ENCODE measurements around the gene IFRD1. TPM values are rescaled to one million over a fixed set of nuclear protein-coding genes. Genes with fewer than 3 reads are reported as not detected.
"Not testable (repeated sequence)": the region's sequence is repeated elsewhere in the genome, so short reads cannot be mapped to it uniquely, and the experiment has no call there.

Gene IFRD1
- total RNA-seq, 1 donor from 2014 or later = 18.0 TPM

- no peak overlapping the region for H3K4me3 ChIP-seq (ENCODE audit: low read depth, low read length)
- no peak for TF ChIP-seq CTCF (conservative IDR thresholded peaks at IDR 0.05; ENCODE audit: low read depth, low read length)
- DNase-seq (ENCODE audit: low read depth) = no peak
These were observed 61.4 kb downstream of the IFRD1 start for GRCh38 chr7:112511451-112512202.

- no peak for DNase-seq (ENCODE audit: low read depth)
- no peak overlapping the region for H3K4me3 ChIP-seq (ENCODE audit: low read depth, low read length)
- TF ChIP-seq CTCF (conservative IDR thresholded peaks at IDR 0.05; ENCODE audit: low read depth, low read length) = no peak
These were observed 62.4 kb downstream of the IFRD1 start for GRCh38 chr7:112512451-112513210.

DNA sequence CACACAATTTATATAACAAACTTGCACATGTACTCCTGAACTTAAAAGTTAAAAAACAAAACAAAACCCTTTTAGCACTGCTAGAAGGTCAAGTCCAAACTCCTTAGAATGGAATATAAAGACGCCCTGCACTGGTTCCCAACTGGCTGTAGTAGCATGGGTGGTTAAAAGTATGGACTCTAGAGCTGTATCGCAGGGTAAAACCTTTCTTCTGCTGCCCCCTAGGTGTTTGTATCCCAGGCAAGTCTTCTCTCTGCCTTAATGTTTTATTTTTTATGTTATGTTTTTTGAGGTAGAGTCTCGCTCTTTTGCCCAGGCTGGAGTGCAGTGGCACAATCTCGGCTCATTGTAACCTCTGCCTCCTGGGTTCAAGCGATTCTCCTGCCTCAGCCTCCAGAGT is 65.7 kb downstream of the IFRD1 start:
- DNase-seq (ENCODE audit: low read depth) = no peak
- peak; percentile 11 for TF ChIP-seq CTCF (conservative IDR thresholded peaks at IDR 0.05; ENCODE audit: low read depth, low read length)

DNA sequence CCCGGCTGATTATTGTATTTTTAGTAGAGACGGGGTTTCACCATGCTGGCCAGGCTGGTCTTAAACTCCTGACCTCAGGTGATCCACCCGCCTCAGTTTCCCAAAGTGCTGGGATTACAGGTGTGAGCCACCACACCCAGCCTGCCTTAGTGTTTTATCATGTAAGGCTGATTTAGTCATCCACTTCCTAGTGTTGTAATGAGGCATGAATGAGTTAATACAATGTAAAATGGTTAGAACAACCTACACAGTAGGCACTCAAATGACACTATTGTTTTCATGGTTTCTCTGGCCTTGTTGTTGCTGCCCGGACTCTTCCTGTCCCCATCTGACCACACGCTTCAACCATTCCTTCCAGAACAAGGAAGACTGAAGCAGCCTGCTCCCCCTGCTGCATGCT is 66.2 kb downstream of the IFRD1 start:
- not testable (repeated sequence) for DNase-seq (ENCODE audit: low read depth); H3K4me3 ChIP-seq (ENCODE audit: low read depth, low read length)
- peak; percentile 6 for TF ChIP-seq CTCF (conservative IDR thresholded peaks at IDR 0.05; ENCODE audit: low read depth, low read length)

More for the DNA sequence above, 65.7 kb downstream of the IFRD1 start:
- no peak overlapping the region for H3K4me3 ChIP-seq (ENCODE audit: low read depth, low read length)

GRCh38 chr7:112517487-112517886 is 67.2 kb downstream of the IFRD1 start:
- no peak for DNase-seq (ENCODE audit: low read depth)
- no peak for TF ChIP-seq CTCF (conservative IDR thresholded peaks at IDR 0.05; ENCODE audit: low read depth, low read length)
- no peak overlapping the region for H3K4me3 ChIP-seq (ENCODE audit: low read depth, low read length)

DNA sequence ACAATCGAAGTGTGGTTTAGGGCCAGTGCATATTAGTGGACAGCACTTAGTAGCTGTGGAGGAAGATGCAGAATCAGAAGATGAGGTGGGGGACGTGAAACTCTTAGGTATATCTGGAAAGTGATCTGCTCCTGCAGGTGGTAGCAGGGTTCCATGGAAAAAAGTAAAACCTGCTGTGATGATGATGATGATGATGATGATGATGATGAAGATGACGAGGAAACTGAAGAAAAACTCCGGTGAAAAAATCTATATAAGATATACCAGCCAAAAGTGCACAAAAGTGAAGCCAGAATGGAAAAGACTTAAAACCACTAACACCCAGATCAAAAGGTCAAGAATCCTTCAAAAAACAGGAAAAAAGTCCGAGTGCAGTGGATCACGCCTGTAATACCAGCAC is 70.5 kb downstream of the IFRD1 start:
- no peak for TF ChIP-seq CTCF (conservative IDR thresholded peaks at IDR 0.05; ENCODE audit: low read depth, low read length)
- DNase-seq (ENCODE audit: low read depth) = no peak
- H3K4me3 ChIP-seq (ENCODE audit: low read depth, low read length) = no peak overlapping the region
